Esophagus mucosa (tissue), 1 donor: ENCODE measurements around the gene RTKN2. TPM values are rescaled to one million over a fixed set of nuclear protein-coding genes. Genes with fewer than 3 reads are reported as not detected.

Experiments used
- ATAC-seq: fragments of 200-7000 bp; cut with Tn5 transposase; one replicate; pipeline ENCODE4 v1.9.1; 2020
- total RNA-seq: library from RNA; stranded (reverse); gene quantifications from one replicate; pipeline ENCODE4 v1.2.4, GENCODE V29; 2023
- donor health status: DM: yes; HTN: yes; CAD: no.

RTKN2 gene
- total RNA-seq, 1 donor from 2014 or later = 8.9 TPM

GRCh38 chr10:62217683-62218082 lies 51.0 kb downstream of the RTKN2 start:
- ATAC-seq = no peak

GRCh38 chr10:62214364-62214874 lies 54.2 kb downstream of the RTKN2 start:
- no peak for ATAC-seq

DNA sequence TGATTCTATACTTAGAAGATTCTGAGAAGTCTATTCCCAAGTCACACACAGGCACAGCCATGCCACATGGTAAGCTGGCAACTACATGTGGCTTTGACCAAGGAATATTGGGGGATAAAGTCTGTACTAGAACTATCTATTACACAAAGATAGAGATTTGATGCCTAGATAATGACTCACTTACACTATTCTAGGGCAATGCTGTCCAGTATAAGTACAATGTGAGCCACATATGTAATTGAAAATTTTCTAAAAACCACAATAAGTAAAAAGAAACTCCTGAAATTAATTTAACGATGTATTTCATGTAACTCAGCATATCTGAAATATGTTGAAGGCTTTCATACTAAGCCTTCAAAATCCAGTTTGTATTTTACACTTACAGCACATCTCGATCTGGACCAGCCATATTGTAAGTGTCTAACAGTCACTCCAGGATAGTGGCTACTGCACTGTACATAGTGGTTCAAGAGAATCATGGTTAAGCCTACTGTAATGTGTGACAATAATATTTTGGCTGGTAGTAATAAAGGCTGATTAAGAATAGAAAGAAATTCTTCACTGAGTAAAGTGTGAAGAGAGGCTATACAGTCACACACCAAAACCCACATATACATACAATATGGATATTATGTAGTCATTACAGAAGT lies 62.8 kb downstream of the RTKN2 start:
- ATAC-seq = no peak

DNA sequence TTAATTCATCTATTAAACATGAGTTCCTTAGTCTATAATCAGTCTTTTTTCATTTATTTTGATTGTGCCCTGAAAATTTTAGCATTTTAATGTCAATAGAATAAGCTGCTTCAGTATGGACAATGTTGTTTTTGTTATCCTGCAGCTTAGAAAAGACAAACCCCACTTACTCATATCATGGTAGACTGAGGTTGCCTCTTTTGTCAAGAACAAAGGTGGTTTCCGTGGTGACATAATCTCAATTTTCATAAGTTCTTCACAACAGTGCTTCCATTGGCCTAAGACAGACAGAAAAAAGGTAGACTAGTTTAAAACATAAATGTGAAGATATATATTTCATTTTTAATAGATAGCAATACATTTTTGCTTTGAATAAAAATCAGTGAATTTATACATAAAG lies 69.1 kb downstream of the RTKN2 start:
- no peak for ATAC-seq

DNA sequence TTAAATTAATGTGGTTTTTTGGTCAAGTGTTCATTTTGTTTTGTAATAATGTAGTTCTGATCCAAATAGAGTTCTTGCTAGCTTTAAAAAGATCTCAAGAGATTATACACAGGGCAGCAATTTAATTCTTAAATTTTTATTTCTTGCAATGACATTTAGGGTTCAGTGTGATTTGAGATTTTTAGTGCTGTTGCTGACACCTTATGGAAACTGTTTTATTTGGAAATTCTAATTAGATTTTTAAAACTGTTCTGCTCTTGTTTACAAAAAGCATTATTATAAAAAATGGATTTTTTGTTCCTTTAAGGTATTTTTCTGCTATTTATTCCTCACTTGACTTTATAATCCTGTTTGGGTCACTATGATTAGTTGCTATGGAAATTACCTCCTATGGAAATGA lies 72.1 kb downstream of the RTKN2 start:
- ATAC-seq = no peak

DNA sequence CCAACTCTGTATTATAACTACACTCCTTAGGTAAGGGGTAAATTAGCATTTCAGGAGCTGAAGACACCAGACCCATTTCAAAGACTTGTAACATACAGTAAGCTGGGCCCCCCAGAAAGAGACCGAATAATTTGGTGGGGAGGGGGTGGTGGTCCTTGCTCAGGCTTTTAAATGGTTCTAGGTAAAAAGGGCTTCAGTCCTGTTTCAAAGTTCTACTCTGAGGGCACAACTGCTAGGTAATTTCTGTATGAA lies 73.0 kb downstream of the RTKN2 start:
- ATAC-seq = no peak

DNA sequence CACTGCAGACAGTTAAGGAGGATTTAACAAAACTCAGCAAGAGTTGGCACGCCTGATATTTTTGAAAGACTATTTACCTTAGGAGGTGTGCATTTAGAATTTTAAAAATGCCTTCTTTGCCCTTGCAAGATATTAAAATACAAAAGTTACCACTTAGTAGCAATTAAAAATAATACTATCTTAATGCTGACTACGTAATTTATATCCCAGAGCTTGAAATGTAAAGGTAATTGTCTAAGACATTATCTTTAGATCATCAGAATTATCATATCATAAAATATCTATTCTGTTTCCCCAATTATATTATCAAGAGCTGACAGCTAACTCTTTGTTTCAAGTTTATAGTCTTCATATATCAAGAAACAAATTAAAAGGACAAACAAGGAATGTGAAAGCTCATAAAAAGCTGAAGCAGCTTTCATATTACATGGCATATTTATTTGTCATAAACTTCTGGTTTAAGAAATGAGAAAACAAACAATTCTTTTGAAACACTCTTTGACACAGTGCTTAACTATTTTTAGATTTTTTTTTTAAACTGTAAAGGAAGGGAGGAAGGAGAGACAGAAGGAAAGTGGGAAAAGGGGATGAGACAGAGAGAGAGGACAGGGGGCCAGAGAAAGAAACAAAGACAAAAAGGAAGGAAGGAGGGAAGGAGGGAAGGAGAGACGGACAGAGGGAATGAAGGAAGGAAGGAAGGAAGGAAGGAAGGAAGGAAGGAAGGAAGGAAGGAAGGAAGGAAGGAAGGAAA lies 73.5 kb downstream of the RTKN2 start:
- no peak for ATAC-seq

DNA sequence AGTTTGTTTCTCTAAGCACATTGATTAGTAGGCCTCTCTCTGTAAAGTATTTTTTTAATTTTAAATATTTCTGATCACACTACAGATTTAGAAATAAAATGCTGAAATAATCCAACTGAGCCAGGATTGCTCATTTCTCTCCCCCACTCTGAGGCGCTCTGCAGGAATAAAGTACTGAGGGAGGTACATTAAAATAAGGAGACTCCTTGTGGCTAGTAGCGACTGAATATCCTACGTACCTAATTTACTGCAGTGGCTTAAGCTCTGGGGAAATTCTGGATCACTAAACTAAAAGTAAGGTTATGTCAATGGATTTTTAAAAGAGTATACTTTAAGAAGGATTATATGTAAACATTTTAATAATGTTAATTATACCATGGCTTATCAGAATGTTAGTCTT lies 75.2 kb downstream of the RTKN2 start:
- ATAC-seq = no peak

- ATAC-seq = no peak
These were observed 79.5 kb downstream of the RTKN2 start for GRCh38 chr10:62189131-62189530.

DNA sequence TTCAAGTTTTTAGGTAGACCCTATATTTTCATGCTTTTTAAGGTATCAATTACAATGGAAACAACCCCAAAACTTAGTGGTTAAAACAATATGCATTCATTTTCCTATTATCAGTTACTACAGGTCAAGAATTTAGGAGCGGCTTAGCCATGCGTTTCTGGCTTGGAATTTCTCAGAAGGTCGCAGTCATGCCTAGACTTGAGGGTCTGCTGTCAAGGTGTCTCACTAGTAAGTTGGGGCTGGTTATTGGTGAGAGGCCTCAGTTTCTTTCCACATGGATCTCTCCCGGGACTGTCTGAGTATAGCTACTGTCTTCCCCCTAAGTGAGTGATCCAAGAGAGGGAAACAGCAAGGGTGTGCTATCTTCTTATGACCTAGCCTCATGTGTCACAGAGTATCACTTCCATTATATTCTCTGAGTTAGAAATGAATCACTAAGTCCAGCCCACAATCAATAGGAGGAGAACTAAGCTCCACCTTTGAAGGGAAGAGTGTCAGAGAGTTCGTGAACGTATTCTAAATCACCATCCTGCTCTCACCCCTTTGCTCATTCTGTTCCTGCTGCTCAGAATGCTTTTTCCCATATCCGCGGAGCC lies 80.5 kb downstream of the RTKN2 start:
- ATAC-seq = peak; percentile 25

- ATAC-seq = peak; percentile 58
These were observed 81.5 kb downstream of the RTKN2 start for GRCh38 chr10:62186999-62187675.

DNA sequence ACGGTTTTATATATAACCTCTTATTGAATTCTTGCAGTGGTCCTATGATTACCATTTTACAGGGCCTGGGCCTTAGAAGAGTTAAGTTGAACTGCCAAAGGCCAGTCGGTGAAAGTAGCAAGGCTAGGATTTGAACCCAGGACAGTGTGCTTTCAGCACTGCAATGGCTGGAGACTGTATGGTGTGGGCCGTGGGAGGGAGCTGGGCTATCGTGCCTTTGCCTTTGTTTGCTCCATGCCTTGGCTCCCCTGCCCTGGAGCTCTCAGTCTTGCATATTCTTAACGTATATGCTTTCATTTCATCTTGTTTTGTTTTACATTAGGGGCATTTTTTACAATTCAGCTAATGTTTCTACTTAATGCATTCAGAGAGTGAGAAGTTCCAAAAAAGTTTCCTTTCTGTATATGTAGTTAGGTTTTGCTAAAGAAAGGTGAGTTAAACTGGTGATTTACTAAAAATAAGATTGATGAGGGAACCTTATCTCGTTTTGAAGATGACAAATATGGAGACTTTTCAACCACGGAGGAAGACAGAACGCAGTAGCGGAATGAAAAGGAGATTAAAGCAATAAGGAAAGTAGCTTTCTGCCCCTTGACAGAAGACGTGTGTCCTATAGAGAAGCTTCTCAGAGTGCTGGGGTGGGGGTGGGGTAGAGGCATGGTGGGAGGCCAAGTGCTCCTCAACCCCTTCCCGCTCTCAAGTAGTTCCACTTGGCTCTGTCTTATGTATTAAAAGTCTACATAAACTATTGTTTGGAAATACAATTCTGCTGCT lies 82.5 kb downstream of the RTKN2 start:
- no peak for ATAC-seq

DNA sequence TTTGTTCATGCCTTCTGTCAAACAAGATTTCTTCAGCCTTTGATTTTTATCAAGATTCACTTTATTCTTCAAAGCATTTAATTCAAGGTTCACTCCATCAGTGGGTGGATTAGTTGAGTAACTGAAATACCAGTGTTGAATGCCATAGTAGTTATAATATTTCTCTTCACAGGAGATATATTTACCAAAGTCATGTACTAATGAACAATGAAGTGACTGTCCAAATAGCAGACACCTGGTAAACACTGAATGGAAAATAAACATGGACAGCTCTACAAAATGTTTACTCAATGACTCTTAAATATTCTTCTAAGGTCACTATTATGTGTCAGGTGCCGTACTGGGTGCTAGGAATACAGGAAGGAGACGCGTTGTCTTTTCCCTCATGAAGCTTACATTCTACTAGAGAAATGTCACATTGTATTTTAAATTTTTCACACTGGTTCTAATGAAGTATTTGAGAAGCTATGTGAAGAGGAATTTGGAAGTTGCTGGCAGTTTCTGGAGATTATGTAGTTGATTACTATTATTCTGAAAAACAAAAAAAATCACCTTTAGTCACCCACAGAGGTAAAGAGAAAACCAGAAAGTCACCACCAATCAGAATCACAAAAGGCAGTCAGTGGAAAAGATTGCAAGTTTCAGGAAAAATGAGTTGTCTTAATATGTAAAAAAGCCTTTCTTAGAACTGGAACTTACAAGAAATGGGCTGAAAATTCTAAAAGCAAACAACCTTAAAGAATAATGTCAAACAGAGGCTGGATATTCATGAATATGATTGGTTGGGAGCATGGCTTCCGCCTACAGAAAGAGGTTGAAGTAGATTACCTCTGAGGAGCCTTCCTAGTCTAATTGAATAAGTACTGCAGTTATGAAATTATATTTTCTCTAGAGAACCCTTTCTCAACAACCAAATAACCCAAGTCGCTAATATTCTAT lies 84.5 kb downstream of the RTKN2 start:
- ATAC-seq = no peak

- ATAC-seq = no peak
These were observed 85.2 kb downstream of the RTKN2 start for GRCh38 chr10:62183442-62183841.

DNA sequence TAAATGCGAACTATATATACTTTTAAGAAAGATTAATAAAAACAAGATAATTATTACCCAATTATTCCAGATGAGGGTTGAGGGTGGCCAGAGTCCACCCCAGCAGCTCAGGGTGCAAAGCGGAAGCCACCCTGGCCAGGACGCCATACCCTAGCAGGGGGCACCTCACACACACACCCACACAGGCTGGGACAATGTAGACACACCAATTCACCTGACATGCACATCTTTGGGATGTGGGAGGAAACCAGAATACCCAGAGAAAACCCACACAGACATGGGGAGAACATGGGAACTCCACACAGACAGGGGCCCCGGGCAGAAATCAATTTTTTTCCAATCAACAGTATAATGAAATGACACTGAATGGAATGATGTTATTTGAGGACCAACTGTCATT lies 86.0 kb downstream of the RTKN2 start:
- no peak for ATAC-seq

DNA sequence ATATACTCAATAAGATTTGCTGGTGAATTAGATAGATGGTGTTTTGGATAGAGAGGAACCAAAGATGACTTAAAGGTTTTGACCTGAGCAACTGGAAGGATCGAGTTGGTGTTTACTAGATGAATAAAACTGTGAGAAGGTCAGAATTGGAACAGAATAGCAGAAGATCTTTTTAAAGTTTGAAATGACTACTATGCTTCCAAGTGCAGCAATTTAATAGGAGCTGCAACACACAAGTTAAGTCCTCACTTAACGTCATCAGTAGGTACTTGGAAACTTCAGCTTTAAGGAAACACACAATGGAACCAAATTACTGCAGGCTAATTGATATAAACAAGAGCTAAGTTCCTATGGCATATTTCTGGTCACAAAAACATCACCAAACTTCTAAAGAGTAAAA lies 86.5 kb downstream of the RTKN2 start:
- no peak for ATAC-seq

GRCh38 chr10:62180677-62181076 lies 88.0 kb downstream of the RTKN2 start:
- no peak for ATAC-seq

DNA sequence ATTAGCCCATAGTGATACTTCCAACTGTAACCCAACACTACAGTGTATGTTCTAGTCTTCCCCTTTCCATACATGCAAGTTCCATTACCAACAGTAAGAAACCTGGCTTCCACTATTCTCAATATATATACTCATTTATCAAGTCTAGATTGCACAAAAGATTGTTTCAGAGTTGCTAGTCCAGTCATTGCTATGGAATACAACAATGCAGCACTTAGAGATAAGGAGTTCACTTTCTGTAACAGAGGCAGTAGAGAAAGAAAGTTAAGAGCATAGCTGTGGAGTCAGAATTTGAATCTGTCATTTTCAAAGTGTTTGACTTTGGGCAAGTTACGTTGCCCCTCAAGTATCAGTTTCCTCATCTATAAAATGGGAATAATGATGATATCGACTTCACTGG lies 90.1 kb downstream of the RTKN2 start:
- ATAC-seq = no peak

GRCh38 chr10:62177111-62177510 lies 91.5 kb downstream of the RTKN2 start:
- no peak for ATAC-seq

DNA sequence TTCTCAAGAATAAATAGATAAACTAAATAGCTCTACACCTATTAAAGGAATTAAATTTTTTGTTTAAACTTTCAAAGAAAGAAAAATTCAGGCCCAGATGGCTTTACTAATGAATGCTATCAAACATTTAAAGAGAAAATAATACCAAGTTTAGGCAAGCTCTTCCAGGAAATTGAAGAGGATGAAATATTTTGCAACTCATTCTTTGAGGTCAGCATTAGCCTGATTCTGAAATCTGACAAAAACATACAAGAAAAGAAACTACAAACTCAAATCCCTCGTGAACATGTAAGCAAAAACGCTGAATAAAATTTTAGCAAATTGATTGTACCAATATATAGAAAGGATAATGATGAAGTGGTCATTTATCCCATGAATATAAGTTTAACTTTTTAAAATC lies 93.4 kb downstream of the RTKN2 start:
- no peak for ATAC-seq

DNA sequence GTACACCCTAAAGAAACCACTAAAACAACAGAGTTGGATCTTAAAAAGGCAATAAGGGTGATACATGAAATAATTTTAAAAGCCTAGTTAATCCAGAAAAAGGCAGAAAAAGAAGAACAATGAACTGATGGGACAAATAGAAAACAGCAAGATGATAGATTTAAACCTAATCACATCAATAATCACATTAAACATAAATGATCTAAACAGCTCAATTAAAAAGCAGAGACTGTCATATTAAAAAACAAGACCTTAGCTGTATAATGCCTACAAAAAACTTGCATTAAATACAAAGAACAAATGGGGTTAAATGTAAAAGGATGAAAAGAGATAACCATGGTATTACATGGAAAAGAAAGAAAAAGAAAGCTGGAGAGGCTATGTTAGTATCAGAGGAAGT lies 96.2 kb downstream of the RTKN2 start:
- no peak for ATAC-seq

GRCh38 chr10:62171791-62172190 lies 96.9 kb downstream of the RTKN2 start:
- no peak for ATAC-seq
